HG03025 (cell line): ENCODE results near the gene ZNF687.
"Not testable (repeated sequence)": the region's sequence is repeated elsewhere in the genome, so short reads cannot be mapped to it uniquely, and the experiment has no call there.

ENCODE experiments used
- ATAC-seq: cut with Tn5 transposase; IDR thresholded peaks from one replicate; pipeline ENCODE4 v1.9.1; 2021; ENCODE audit warnings: mild to moderate bottlenecking, moderate library complexity; ENCODE audit not compliant: unreplicated experiment, low FRiP score

The ZNF687 gene

DNA sequence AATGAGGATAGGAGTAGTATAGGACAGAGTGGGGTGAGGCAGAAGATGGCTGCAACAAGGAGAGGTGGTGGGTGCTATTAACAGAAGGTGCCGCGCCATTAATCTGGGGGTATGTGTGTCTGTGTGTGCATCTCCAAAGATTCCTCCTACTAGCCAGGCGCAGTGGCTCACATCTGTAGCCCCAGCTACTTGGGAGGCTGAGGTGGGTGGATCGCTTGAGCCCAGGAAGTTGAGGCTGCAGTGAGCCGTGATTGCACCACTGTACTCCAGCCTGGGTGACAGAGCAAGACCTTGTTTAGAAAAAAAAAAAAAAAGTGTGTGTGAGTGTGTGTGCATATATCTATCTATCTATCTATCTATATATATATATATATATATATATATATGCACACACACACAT, 6.8 kb upstream of the ZNF687 start:
- ATAC-seq = not testable (repeated sequence)

- ATAC-seq = no peak
Observed at GRCh38 chr1:151277249-151277648, 4.8 kb upstream of the ZNF687 start.

DNA sequence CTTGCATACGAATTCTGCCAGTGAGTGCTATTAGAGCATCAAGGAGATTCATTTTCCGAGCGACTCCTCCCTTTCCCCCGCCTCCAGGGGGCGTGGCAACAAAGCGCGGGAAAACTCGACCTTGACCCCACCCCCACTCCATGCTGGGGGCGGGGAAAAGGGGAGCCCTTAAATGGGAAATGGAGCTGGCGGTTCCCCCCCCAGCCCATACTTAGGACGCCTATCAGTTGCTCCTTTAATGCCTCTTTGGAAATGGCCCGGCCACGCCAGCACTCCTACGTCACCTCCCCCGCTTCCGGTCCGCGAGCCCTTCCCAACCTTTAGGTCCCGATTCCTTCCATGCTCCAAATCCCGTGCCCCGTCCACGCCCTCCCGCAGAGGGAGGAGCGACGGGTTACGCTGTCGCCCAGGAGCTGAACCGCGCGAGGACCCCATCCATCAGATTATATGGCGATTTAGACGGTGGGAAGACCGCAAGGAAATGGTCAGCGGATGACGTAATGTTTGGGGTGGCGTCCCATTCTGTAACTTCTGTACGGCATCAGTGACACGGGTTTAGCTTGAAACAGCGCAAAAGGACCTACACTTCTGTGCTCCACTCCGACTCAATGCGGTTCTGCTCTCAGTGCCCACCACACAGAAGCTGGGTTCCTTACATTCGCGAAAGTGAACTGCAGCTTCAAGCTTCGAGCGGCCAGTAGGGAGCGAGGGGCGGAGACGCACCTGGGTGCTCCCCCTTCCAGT, 702 bp upstream of the ZNF687 start:
- ATAC-seq = peak; percentile 33

GRCh38 chr1:151282883-151283725, 1.0 kb downstream of the ZNF687 start:
- ATAC-seq = no peak

- no peak for ATAC-seq
Observed at GRCh38 chr1:151284013-151284577, 2.0 kb downstream of the ZNF687 start.

- ATAC-seq = no peak
Observed at GRCh38 chr1:151286619-151287340, 4.7 kb downstream of the ZNF687 start.

DNA sequence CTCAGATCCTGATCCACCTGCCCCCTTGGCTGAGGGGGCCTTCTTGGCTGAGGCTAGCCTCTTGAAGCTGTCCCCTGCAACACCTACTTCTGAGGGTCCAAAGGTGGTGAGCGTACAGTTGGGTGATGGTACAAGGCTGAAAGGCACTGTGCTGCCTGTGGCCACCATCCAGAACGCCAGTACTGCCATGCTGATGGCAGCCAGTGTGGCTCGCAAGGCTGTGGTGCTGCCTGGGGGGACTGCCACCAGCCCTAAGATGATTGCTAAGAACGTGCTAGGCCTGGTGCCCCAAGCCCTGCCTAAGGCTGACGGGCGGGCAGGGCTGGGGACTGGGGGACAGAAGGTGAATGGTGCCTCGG, 5.2 kb downstream of the ZNF687 start:
- no peak for ATAC-seq

- ATAC-seq = no peak
Observed at GRCh38 chr1:151287767-151288500, 5.8 kb downstream of the ZNF687 start.

DNA sequence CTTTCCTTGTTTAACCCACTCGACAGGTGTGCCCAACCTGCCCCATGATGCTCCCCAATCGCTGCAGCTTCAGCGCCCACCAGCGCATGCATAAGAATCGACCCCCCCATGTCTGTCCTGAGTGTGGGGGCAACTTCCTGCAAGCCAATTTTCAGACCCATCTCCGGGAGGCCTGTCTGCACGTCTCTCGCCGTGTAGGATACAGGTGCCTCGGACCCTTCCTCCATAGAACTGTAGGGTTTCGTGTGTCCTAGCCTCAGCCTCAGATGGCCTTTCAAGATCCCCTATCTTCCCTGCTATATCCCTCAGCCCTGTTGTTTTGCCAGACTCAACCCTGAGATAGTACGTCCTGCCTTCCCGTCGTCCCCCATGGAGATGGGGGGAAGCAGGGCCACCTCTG, 6.4 kb downstream of the ZNF687 start:
- no peak for ATAC-seq

DNA sequence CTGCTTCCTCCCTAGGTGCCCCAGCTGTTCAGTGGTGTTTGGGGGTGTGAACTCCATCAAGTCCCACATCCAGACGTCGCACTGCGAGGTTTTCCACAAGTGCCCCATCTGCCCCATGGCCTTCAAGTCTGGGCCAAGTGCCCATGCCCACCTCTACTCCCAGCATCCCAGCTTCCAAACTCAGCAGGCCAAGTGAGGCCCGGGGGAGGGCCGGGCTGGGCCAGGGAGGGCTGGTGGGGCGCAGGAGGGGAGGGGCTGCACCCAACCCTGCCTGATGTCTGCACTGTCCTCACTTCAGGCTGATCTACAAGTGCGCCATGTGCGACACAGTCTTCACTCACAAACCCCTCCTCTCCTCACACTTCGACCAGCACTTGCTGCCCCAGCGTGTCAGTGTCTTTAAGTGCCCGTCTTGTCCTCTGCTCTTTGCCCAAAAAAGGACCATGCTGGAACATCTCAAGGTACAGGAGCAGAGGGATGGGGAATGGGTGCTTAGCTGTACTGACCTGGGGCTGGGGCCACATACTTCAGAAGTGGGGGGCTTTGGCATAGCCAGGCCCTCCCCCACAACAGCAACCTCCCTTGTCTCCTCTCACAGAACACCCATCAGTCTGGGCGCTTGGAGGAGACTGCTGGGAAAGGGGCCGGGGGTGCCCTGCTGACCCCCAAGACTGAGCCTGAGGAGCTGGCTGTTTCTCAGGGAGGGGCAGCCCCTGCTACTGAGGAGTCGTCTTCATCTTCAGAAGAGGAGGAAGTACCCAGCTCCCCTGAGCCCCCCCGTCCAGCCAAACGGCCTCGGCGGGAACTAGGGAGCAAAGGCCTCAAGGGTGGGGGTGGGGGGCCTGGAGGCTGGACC, 7.2 kb downstream of the ZNF687 start:
- no peak for ATAC-seq

DNA sequence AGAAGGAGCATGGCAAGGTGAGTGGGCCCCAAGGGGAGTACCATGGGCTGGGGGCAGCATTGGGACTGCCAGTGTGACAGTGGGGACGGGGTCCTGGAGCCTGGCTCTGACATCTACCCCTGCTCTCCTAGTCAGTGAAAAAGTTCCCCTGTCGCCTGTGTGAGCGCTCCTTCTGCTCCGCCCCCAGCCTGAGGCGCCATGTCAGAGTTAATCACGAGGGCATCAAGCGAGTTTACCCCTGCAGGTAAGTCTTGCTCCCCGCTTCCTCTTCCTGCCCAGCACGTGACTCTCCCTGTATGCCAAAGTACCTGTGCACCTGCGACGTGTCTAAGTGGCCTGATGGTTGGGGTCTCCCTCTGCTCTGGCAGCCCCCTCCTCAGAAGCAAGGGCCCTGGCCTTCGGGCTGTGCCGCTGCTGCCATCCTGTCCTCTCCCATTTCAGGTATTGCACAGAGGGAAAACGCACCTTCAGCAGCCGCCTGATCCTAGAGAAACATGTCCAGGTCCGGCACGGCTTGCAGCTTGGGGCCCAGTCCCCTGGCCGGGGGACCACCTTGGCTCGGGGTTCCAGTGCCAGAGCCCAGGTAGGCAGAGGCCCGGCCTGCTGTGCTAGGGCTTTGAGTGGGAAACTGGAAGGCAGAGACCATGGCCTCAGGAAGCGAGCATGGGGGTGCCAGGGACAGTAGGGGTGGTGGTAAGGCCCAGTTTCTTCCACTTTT, 8.1 kb downstream of the ZNF687 start:
- no peak for ATAC-seq

DNA sequence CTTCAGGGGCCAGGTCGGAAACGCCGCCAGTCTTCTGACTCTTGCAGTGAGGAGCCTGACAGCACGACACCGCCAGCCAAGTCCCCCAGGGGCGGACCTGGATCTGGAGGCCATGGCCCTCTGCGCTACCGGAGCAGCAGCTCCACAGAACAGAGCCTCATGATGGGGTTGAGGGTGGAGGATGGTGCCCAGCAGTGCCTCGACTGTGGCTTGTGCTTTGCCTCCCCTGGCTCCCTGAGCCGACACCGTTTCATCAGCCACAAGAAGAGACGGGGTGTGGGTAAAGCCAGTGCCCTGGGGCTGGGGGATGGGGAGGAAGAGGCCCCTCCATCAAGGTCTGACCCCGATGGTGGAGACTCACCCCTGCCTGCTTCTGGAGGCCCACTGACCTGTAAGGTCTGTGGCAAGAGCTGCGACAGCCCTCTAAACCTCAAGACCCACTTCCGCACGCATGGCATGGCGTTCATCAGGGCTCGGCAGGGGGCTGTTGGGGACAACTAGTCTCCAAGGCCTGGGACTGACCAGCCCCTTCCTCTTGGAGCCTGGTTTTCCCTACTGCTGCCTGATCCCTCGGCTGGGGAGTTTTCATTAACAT, 8.7 kb downstream of the ZNF687 start:
- ATAC-seq = no peak

- ATAC-seq = no peak
Observed at GRCh38 chr1:151292207-151293030, 10.3 kb downstream of the ZNF687 start.

GRCh38 chr1:151293093-151293492, 11.0 kb downstream of the ZNF687 start:
- no peak for ATAC-seq

- no peak for ATAC-seq
Observed at GRCh38 chr1:151294742-151295462, 12.8 kb downstream of the ZNF687 start.

- no peak for ATAC-seq
Observed at GRCh38 chr1:151309811-151310323, 27.8 kb downstream of the ZNF687 start.

DNA sequence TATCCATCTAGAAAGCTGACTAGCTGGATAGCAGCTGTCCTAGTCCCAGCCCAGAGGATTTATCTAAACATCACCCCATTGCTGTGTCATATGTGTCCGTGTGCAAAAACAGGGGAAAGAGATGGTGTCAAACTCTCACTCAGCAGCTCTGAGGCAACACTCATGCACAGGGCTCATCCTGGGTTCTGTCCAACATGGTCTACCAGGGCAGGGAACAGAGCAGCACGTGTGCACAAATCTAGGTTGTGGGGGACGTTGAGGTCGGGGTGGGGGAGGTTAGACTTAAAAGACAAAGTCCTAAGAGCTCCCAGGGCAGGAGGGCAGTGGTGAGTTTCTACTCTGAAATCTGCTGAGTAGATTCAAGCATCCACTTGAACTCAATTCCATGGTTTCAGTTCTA, 28.9 kb downstream of the ZNF687 start:
- no peak for ATAC-seq
